IPS-18c (cell line): ENCODE measurements around the gene ANKRD33B.

ENCODE experiments used
- H3K4me3 ChIP-seq: 2 replicates; pipeline ENCODE4 v1.7.0; 2013; ENCODE audit warnings: low read depth, mild to moderate bottlenecking, low read length, moderate library complexity; ENCODE audit not compliant: insufficient read depth
- H3K9me3 ChIP-seq: one replicate; pipeline ENCODE4 v1.6.1; 2013; ENCODE audit warnings: mild to moderate bottlenecking, low read length, moderate library complexity; ENCODE audit not compliant: control insufficient read depth, insufficient read depth

The ANKRD33B gene

GRCh38 chr5:10680876-10681481 is 117.1 kb downstream of the ANKRD33B start:
- Histone ChIP-seq H3K9me3 (no peaks in the 10 kb centered on the region), H3K4me3 (no peak overlapping the region)

GRCh38 chr5:10681731-10682679 is 118.1 kb downstream of the ANKRD33B start:
- Histone ChIP-seq H3K4me3 (no peak overlapping the region), H3K9me3 (no peaks in the 10 kb centered on the region)

- Histone ChIP-seq H3K9me3 (no peaks in the 10 kb centered on the region), H3K4me3 (no peak overlapping the region)
Observed at GRCh38 chr5:10682801-10683525, 119.1 kb downstream of the ANKRD33B start.

GRCh38 chr5:10684303-10685086 is 120.6 kb downstream of the ANKRD33B start:
- Histone ChIP-seq H3K9me3 (no peaks in the 10 kb centered on the region), H3K4me3 (no peak overlapping the region)

GRCh38 chr5:10685115-10685521 is 121.2 kb downstream of the ANKRD33B start:
- no peak overlapping the region for H3K4me3 ChIP-seq
- H3K9me3 ChIP-seq = no peaks in the 10 kb centered on the region

GRCh38 chr5:10686890-10687289 is 123.0 kb downstream of the ANKRD33B start:
- H3K9me3 ChIP-seq = no peaks in the 10 kb centered on the region
- no peak overlapping the region for H3K4me3 ChIP-seq

- H3K9me3 ChIP-seq = no peaks in the 10 kb centered on the region
Observed at GRCh38 chr5:10688651-10689171, 124.8 kb downstream of the ANKRD33B start.

GRCh38 chr5:10689391-10690081 is 125.7 kb downstream of the ANKRD33B start:
- no peaks in the 10 kb centered on the region for H3K9me3 ChIP-seq
- no peak overlapping the region for H3K4me3 ChIP-seq

More at GRCh38 chr5:10688651-10689171, 124.8 kb downstream of the ANKRD33B start:
- no peak overlapping the region for H3K4me3 ChIP-seq

- no peak overlapping the region for H3K4me3 ChIP-seq
- no peaks in the 10 kb centered on the region for H3K9me3 ChIP-seq
Observed at GRCh38 chr5:10690460-10691440, 126.9 kb downstream of the ANKRD33B start.

GRCh38 chr5:10691826-10692785 is 128.2 kb downstream of the ANKRD33B start:
- Histone ChIP-seq H3K9me3 (no peaks in the 10 kb centered on the region), H3K4me3 (no peak overlapping the region)

GRCh38 chr5:10695055-10695649 is 131.3 kb downstream of the ANKRD33B start:
- no peak overlapping the region for H3K4me3 ChIP-seq
- no peaks in the 10 kb centered on the region for H3K9me3 ChIP-seq

- no peak overlapping the region for H3K4me3 ChIP-seq
Observed at GRCh38 chr5:10695759-10696543, 132.1 kb downstream of the ANKRD33B start.

GRCh38 chr5:10699281-10699874 is 135.5 kb downstream of the ANKRD33B start:
- no peaks in the 10 kb centered on the region for H3K9me3 ChIP-seq
- H3K4me3 ChIP-seq = no peak overlapping the region

More at GRCh38 chr5:10695759-10696543, 132.1 kb downstream of the ANKRD33B start:
- no peaks in the 10 kb centered on the region for H3K9me3 ChIP-seq
